Measurements from ENCODE around the gene PMP22. TPM values are rescaled to one million over a fixed set of nuclear protein-coding genes. Genes with fewer than 3 reads are reported as not detected.

Gene PMP22
- total and polyA plus RNA-seq, 2 donors (not counting 3 experiments of a cell fraction or from before 2014, with no cell fraction given), result 67.2 to 103 TPM

GRCh38 chr17:15264542-15264941 is 584 bp downstream of the PMP22 start:
- Histone ChIP-seq H3K4me1 (ENCODE audit: control insufficient read depth, extremely low read depth, insufficient read depth, low read length) (peaks cover 12% of the 10 kb centered on the region), H3K4me2 (ENCODE audit: insufficient read depth, low read length) (no peak overlapping the region), H3K36me3 (ENCODE audit: control insufficient read depth in 2 of 2, extremely low read depth in 1 of 2, insufficient read depth in 2 of 2, low read length in 2 of 2) (no peaks in the 10 kb centered on the region), H3K9ac (replicated peaks; ENCODE audit: extremely low read depth, insufficient read depth, low read length) (no peak overlapping the region), H3K27ac (ENCODE audit: insufficient read depth, low read depth, low read length) (no peak overlapping the region), H2AFZ (ENCODE audit: low read depth, low read length) (no peak overlapping the region), H3K4me3 (replicated peaks in 1 of 3; ENCODE audit: insufficient read depth in 1 of 3, low read depth in 1 of 3, low read length in 3 of 3) (no peak overlapping the region), H3K9me3 (replicated peaks; ENCODE audit: control insufficient read depth, insufficient read depth, low read length) (no peaks in the 10 kb centered on the region), H3K27me3 (ENCODE audit: control insufficient read depth in 2 of 2, insufficient read depth in 2 of 2, low read length in 2 of 2) (peaks cover 0 to 12% of the 10 kb centered on the region in 2 experiments), H4K20me1 (replicated peaks; ENCODE audit: control insufficient read depth, extremely low read depth, insufficient read depth, low read length) (no peaks in the 10 kb centered on the region), H3K79me2 (ENCODE audit: control insufficient read depth, insufficient read depth, low read length) (peaks cover 8% of the 10 kb centered on the region), H3K9me1 (replicated peaks; ENCODE audit: control insufficient read depth, extremely low read depth, insufficient read depth, low read length) (no peaks in the 10 kb centered on the region)
- FAIRE-seq (no peak), DNase-seq (ENCODE audit: low read depth, low spot score) (no peak)
- CTCF ChIA-PET, result interaction anchor here (11.6 kb wide), 1 partner anchor 237 kb away, joined by 410 read pairs; no protein-coding TSS in a partner anchor
- no peak for TF ChIP-seq GATA2 (IDR thresholded peaks at IDR 0.05; ENCODE audit: insufficient read depth, insufficient read length, low read depth, low read length)
- TF ChIP-seq CTCF (IDR thresholded peaks at IDR 0.05; ENCODE audit: extremely low read depth in 1 of 2, insufficient read depth in 1 of 2, low read depth in 1 of 2, low read length in 2 of 2), result no peak
- no peak for TF ChIP-seq POLR2A (IDR thresholded peaks at IDR 0.05; ENCODE audit: low read depth, low read length)
- no peak for TF ChIP-seq POLR2AphosphoS5 (IDR thresholded peaks at IDR 0.05; ENCODE audit: insufficient read depth, low read depth, low read length)
- no peak for TF ChIP-seq MYC (IDR thresholded peaks at IDR 0.05; ENCODE audit: low read depth, low read length)
- TF ChIP-seq FOS (IDR thresholded peaks at IDR 0.05; ENCODE audit: borderline replicate concordance, insufficient read depth, low read length), result no peak
- intact Hi-C loops (cut with micrococcal nuclease), result no loop called here
- no TSS peak for BruUV-seq (replicated peaks)
- POLR2A ChIA-PET, result no interaction called here
- dilution Hi-C loops (cut with MboI; ENCODE audit: extremely low pct_ligation_motif_present, low sequenced_read_pairs), result no loop called here
